HL-60 (cell line): ENCODE measurements around the gene FANCC.

ENCODE experiments used
- DNase-seq, 2 experiments: peaks; one replicate each; pipeline ENCODE4 v3.0.0-alpha.2; 2010 to 2020; ENCODE audit warnings: low read depth in 1 of 2, low spot score in 1 of 2
- H3K27ac ChIP-seq: fragments of 250-450 bp; sonication (Bioruptor Pico); replicated peaks from 2 replicates; pipeline ENCODE4 v1.5.1; 2020; ENCODE audit warnings: mild to moderate bottlenecking, moderate library complexity
- H3K27me3 ChIP-seq: fragments of 250-450 bp; sonication (Bioruptor Pico); 2 replicates; pipeline ENCODE4 v1.5.1; 2021; ENCODE audit warnings: mild to moderate bottlenecking, moderate library complexity; ENCODE audit not compliant: insufficient read depth, poor library complexity, severe bottlenecking
- H3K4me3 ChIP-seq: replicated peaks from 2 replicates; pipeline ENCODE4 v1.5.1; 2011; ENCODE audit warnings: mild to moderate bottlenecking, control low read depth, low read length; ENCODE audit not compliant: insufficient read depth
- CTCF ChIP-seq: IDR thresholded peaks from one replicate; pipeline ENCODE4 v1.5.1; 2011; ENCODE audit warnings: low read length, control low read depth, inconsistent platforms; ENCODE audit not compliant: insufficient read depth
- GABPA ChIP-seq: IDR thresholded peaks from 2 replicates; pipeline ENCODE4 v1.6.1; 2012; ENCODE audit warnings: low read depth
- POLR2AphosphoS5 ChIP-seq: IDR thresholded peaks from 2 replicates; pipeline ENCODE4 v1.6.1; 2012; ENCODE audit warnings: low read depth
- REST ChIP-seq: IDR thresholded peaks from 2 replicates; pipeline ENCODE4 v1.6.1; 2012; ENCODE audit warnings: low read depth; ENCODE audit not compliant: insufficient replicate concordance
- SPI1 ChIP-seq: IDR thresholded peaks from 2 replicates; pipeline ENCODE4 v1.6.1; 2012; ENCODE audit warnings: low read depth, mild to moderate bottlenecking, borderline replicate concordance

FANCC gene

GRCh38 chr9:95338243-95338642 lies 20.7 kb upstream of the FANCC start:
- Histone ChIP-seq H3K27ac (no peak overlapping the region), H3K4me3 (no peak overlapping the region), H3K27me3 (no peaks in the 10 kb centered on the region)
- TF ChIP-seq SPI1 (no peak), GABPA (no peak), CTCF (no peak), REST (no peak), POLR2AphosphoS5 (no peak)
- no peak for DNase-seq

GRCh38 chr9:95336281-95336680 lies 18.8 kb upstream of the FANCC start:
- TF ChIP-seq REST (no peak), POLR2AphosphoS5 (no peak), SPI1 (no peak), GABPA (no peak), CTCF (no peak)
- Histone ChIP-seq H3K4me3 (no peak overlapping the region), H3K27ac (no peak overlapping the region), H3K27me3 (no peaks in the 10 kb centered on the region)
- no peak for DNase-seq

GRCh38 chr9:95333426-95333825 lies 15.9 kb upstream of the FANCC start:
- H3K27me3 ChIP-seq = no peaks in the 10 kb centered on the region
- no peak overlapping the region for H3K4me3 ChIP-seq
- H3K27ac ChIP-seq = no peak overlapping the region
- DNase-seq = no peak
- TF ChIP-seq CTCF = no peak
- TF ChIP-seq REST = no peak
- TF ChIP-seq GABPA = no peak
